HepG2 (cell line): ENCODE data around the gene ALG8. TPM values are rescaled to one million over a fixed set of nuclear protein-coding genes. Genes with fewer than 3 reads are reported as not detected.
A peak's percentile ranks its signal among the peaks of the same experiment; 100 is the strongest.

ENCODE experiments used
- HMG20B ChIP-seq: conservative IDR thresholded peaks from 2 replicates; pipeline ENCODE4 v1.6.1; 2016; ENCODE audit warnings: missing genetic modification reagents, missing compliant biosample characterization
- NFKBIZ ChIP-seq: IDR thresholded peaks from 2 replicates; pipeline ENCODE4 v1.6.1; 2018; ENCODE audit warnings: missing genetic modification reagents, missing compliant biosample characterization
- SIN3A ChIP-seq: IDR thresholded peaks from 2 replicates; pipeline ENCODE4 v1.6.1; 2011; ENCODE audit warnings: low read depth, mild to moderate bottlenecking, control low read depth, low read length, borderline replicate concordance
- TRIM24 ChIP-seq: sonication (generic); formaldehyde crosslinking; IDR thresholded peaks from 2 replicates; pipeline ENCODE4 v1.8.0; 2022; ENCODE audit warnings: mild to moderate bottlenecking, missing genetic modification reagents
- TSC22D2 ChIP-seq: sonication (generic); formaldehyde crosslinking; IDR thresholded peaks from 2 replicates; pipeline ENCODE4 v1.5.1; 2020; ENCODE audit warnings: missing genetic modification reagents, mild to moderate bottlenecking, borderline replicate concordance
- ZNF30 ChIP-seq: sonication (generic); formaldehyde crosslinking; IDR thresholded peaks from 2 replicates; pipeline ENCODE4 v1.5.0; 2020; ENCODE audit warnings: mild to moderate bottlenecking, missing genetic modification reagents
- ZNF430 ChIP-seq: sonication (generic); formaldehyde crosslinking; IDR thresholded peaks from 2 replicates; pipeline ENCODE4 v1.9.0; 2021; ENCODE audit warnings: mild to moderate bottlenecking, missing genetic modification reagents
- ZNF678 ChIP-seq: sonication (generic); formaldehyde crosslinking; IDR thresholded peaks from 2 replicates; pipeline ENCODE4 v1.4.0; 2020; ENCODE audit warnings: mild to moderate bottlenecking, missing genetic modification reagents
- ZNF790 ChIP-seq: sonication (generic); formaldehyde crosslinking; IDR thresholded peaks from 2 replicates; pipeline ENCODE4 v1.8.0; 2022; ENCODE audit warnings: missing genetic modification reagents, mild to moderate bottlenecking, borderline replicate concordance
- polyA plus RNA-seq, 8 experiments: library from polyadenylated mRNA; depleted of rRNA in 3 of 8; stranded (reverse) in 7 of 8; unstranded in 1 of 8; fragments of >200 nt; fragmentation: Illumina TruSeq in 4 of 8; extraction: Trizol in 4 of 8; gene quantifications; 2 replicates each; pipeline versions ENCODE4 v1.2.1 to v1.2.3, GENCODE V29; 2011 to 2016; ENCODE audit warnings: low read depth in 4 of 8, missing spikeins in 1 of 8, mixed read lengths in 1 of 8; ENCODE audit not compliant: insufficient read depth in 1 of 8
- total RNA-seq, 5 experiments: library from RNA; depleted of rRNA; stranded (reverse); fragments of >200 nt; fragmentation: Illumina TruSeq; extraction: Trizol; gene quantifications; 2 replicates each; pipeline ENCODE4 v1.2.3, GENCODE V29; 2016; ENCODE audit warnings: low read depth in 1 of 5
- TF ChIP-seq, protein P1 (sequence below): sonication (generic); formaldehyde crosslinking; IDR thresholded peaks from 2 replicates; pipeline ENCODE4 v1.8.1; 2022; ENCODE audit warnings: low read depth, mild to moderate bottlenecking, missing genetic modification reagents

The ALG8 gene
- total and polyA plus RNA-seq, 2 of the 13 experiments (the other 11 are each of a cell fraction or from before 2014, with no cell fraction given) = 75.8 to 88.0 TPM

DNA sequence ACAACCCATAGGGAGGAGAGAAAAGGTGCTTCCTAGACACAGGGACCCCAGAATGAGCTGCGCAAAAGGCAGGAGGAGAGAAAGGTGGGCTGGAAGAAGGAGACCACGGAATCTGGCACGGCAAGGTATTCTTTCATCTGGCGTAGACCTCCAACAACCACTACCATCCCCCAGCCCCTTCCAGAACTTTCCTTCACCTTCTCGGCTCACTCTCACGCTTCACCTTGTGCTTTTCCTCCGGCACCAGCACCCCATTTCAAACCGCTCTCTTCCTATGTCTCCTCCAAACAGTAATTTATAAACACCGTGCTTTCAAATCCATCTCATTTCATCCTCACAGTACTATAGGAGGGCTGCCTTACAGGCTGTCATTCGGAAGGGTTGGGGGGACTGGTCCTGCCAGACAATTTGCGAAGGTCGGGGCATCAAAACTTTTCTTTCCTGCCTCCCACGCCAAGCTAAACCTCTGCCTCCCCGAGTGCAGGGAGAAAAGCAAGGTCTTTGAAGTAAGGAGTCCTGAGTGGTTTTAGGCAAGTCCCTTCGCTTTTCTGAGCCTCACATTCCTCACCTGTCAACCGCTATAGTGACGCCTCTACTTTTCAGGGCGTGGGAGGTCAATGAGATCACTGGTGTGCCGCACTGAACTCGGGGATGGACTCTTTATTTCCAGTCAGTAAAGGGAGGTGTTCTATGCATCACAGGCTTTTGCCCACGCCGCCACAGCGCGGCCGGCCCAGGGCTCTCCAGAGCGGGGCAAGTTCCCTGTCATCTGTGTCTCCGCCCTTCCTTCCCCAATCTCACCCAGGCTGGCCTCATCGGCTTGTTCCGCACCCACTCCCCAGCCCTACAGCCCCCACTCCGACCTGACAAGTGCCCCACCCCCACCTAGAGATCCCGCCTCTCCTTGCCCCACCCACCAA is 48.2 kb upstream of the ALG8 start (continued):
- TF ChIP-seq ZNF678 (peak; percentile 45; the same call in 1 of the 2 replicates), HMG20B (CRISPR knock-in tag) (no peak), ZNF30 (no peak), ZNF430 (CRISPR knock-in tag) (0 out of 2 replicates have a peak, but pooled peaks have one; percentile 5), TRIM24 (no peak), SIN3A (peak; percentile 65; the same call in 1 of the 2 replicates), TSC22D2 (CRISPR knock-in tag) (no peak), ZNF790 (CRISPR knock-in tag) (0 out of 2 replicates have a peak, but pooled peaks have one; percentile 28), NFKBIZ (0 out of 2 replicates have a peak, but pooled peaks have one; percentile 2)
- TF ChIP-seq, protein P1, sequence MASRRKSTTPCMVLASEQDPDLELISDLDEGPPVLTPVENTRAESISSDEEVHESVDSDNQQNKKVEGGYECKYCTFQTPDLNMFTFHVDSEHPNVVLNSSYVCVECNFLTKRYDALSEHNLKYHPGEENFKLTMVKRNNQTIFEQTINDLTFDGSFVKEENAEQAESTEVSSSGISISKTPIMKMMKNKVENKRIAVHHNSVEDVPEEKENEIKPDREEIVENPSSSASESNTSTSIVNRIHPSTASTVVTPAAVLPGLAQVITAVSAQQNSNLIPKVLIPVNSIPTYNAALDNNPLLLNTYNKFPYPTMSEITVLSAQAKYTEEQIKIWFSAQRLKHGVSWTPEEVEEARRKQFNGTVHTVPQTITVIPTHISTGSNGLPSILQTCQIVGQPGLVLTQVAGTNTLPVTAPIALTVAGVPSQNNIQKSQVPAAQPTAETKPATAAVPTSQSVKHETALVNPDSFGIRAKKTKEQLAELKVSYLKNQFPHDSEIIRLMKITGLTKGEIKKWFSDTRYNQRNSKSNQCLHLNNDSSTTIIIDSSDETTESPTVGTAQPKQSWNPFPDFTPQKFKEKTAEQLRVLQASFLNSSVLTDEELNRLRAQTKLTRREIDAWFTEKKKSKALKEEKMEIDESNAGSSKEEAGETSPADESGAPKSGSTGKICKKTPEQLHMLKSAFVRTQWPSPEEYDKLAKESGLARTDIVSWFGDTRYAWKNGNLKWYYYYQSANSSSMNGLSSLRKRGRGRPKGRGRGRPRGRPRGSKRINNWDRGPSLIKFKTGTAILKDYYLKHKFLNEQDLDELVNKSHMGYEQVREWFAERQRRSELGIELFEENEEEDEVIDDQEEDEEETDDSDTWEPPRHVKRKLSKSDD (CRISPR knock-in tag) = 0 out of 2 replicates have a peak, but pooled peaks have one; percentile 8
- TF ChIP-seq, all 625 proteins: peak for 16
